Measurements from ENCODE around the gene ABI3. TPM values are rescaled to one million over a fixed set of nuclear protein-coding genes. Genes with fewer than 3 reads are reported as not detected.

Gene ABI3
- total and polyA plus RNA-seq, 9 of the 15 experiments (the other 6 are each of a cell fraction or from before 2014, with no cell fraction given): not detected

- peak; percentile 44 to 78; a peak in 2 of 4 replicates for TF ChIP-seq MLLT1 (IDR thresholded peaks at IDR 0.05)
- TF ChIP-seq ARHGAP35 (IDR thresholded peaks at IDR 0.05; ENCODE audit: partially characterized antibody): no peak
- no peak for TF ChIP-seq ZNF830 (CRISPR knock-in tag; IDR thresholded peaks at IDR 0.05)
- peak; percentile 52; the same call in 1 of the 2 replicates for TF ChIP-seq TAL1 (IDR thresholded peaks at IDR 0.05)
- peak; percentile 57; the same call in 1 of the 2 replicates for TF ChIP-seq DPF2 (IDR thresholded peaks at IDR 0.05)
- TF ChIP-seq NR4A1 (CRISPR knock-in tag; IDR thresholded peaks at IDR 0.05): no peak
- TF ChIP-seq NR4A1 (tag; IDR thresholded peaks at IDR 0.05): peak; percentile 62; the same call in 1 of the 2 replicates
- 0 out of 2 replicates have a peak, but pooled peaks have one; percentile 58 for TF ChIP-seq ZNF766 (CRISPR knock-in tag; conservative IDR thresholded peaks at IDR 0.05)
- TF ChIP-seq ZNF197 (CRISPR knock-in tag; IDR thresholded peaks at IDR 0.05; ENCODE audit: low read depth): no peak
- no peak for TF ChIP-seq KAT7 (CRISPR knock-in tag; IDR thresholded peaks at IDR 0.05; ENCODE audit: borderline replicate concordance)
- TF ChIP-seq RAD21 (CRISPR knock-in tag; conservative IDR thresholded peaks at IDR 0.05 in 1 of 2, IDR thresholded peaks at IDR 0.05 in 1 of 2): no peak
- TF ChIP-seq ZNF217 (CRISPR knock-in tag; IDR thresholded peaks at IDR 0.05): no peak
- TF ChIP-seq SETDB1 (IDR thresholded peaks at IDR 0.05; ENCODE audit: low read length): no peak
- TF ChIP-seq ZBTB34 (CRISPR knock-in tag; IDR thresholded peaks at IDR 0.05): no peak
- TF ChIP-seq NFYB (IDR thresholded peaks at IDR 0.05; ENCODE audit: extremely low read depth, insufficient read length): peak; percentile 35
- TF ChIP-seq POLR2AphosphoS2 (IDR thresholded peaks at IDR 0.05; ENCODE audit: low read length): no peak
- TF ChIP-seq MEIS2 (IDR thresholded peaks at IDR 0.05; ENCODE audit: partially characterized antibody): peak; percentile 50
- peak in 1 of 3 experiments; percentile 62; a peak in 2 of 6 replicates for TF ChIP-seq ZBTB11 (CRISPR knock-in tag; IDR thresholded peaks at IDR 0.05)
- peak; percentile 42; the same call in 1 of the 2 replicates for TF ChIP-seq FOSL1 (tag; conservative IDR thresholded peaks at IDR 0.05)
- TF ChIP-seq ZNF77 (CRISPR knock-in tag; IDR thresholded peaks at IDR 0.05): no peak
Measured at GRCh38 chr17:49241692-49242397, 31.3 kb downstream of the ABI3 start (continued).

Data from K562 (cell line).